Endothelial cell of umbilical vein (primary cell): Measurements from ENCODE around the gene ALAD.

Experiments
- CTCF ChIP-seq, 2 donors: IDR thresholded peaks; 1 replicate in 1 of 2; 2 replicates in 1 of 2; pipeline ENCODE4 v1.5.1; 2011; ENCODE audit warnings: low read length in 2 of 2, mild to moderate bottlenecking in 2 of 2, moderate library complexity in 2 of 2, control low read depth in 1 of 2, inconsistent platforms in 1 of 2, low read depth in 1 of 2; ENCODE audit not compliant: insufficient read depth in 1 of 2; ENCODE audit errors: extremely low read depth in 1 of 2
- EZH2 ChIP-seq: IDR thresholded peaks from 2 replicates; pipeline ENCODE4 v1.6.1; 2012; ENCODE audit warnings: borderline replicate concordance, low read depth, mild to moderate bottlenecking, moderate library complexity, low read length, inconsistent platforms; ENCODE audit not compliant: severe bottlenecking
- FOS ChIP-seq: IDR thresholded peaks from 2 replicates; pipeline ENCODE4 v1.6.1; 2011; ENCODE audit warnings: mild to moderate bottlenecking, low read length, moderate library complexity, borderline replicate concordance; ENCODE audit not compliant: insufficient read depth
- GATA2 ChIP-seq: IDR thresholded peaks from 2 replicates; pipeline ENCODE4 v1.7.0; 2011; ENCODE audit warnings: low read depth, mild to moderate bottlenecking, moderate library complexity, mixed read lengths, low read length; ENCODE audit not compliant: insufficient read length, insufficient read depth
- JUN ChIP-seq: IDR thresholded peaks from 2 replicates; pipeline ENCODE4 v1.6.1; 2011; ENCODE audit warnings: borderline replicate concordance, low read depth; ENCODE audit not compliant: insufficient read length, insufficient read depth
- MYC ChIP-seq: IDR thresholded peaks from one replicate; pipeline ENCODE4 v1.6.1; 2011; ENCODE audit warnings: mild to moderate bottlenecking, low read depth, low read length
- POLR2A ChIP-seq: IDR thresholded peaks from 2 replicates; pipeline ENCODE4 v1.6.1; 2012; ENCODE audit warnings: low read depth, mild to moderate bottlenecking, control low read depth, low read length
- POLR2AphosphoS5 ChIP-seq: IDR thresholded peaks from 2 replicates; pipeline ENCODE4 v1.6.1; 2012; ENCODE audit warnings: low read depth, mild to moderate bottlenecking, control low read depth, low read length, moderate library complexity; ENCODE audit not compliant: insufficient read depth

- TF ChIP-seq POLR2AphosphoS5 (no peak), CTCF (IDR thresholded peaks at IDR 0.05; ENCODE audit: extremely low read depth in 1 of 2, insufficient read depth in 1 of 2, low read depth in 1 of 2, low read length in 2 of 2) (no peak), POLR2A (no peak), JUN (no peak), EZH2 (no peak), GATA2 (no peak), FOS (no peak), MYC (no peak)
Observed at GRCh38 chr9:113387560-113388230, 13.4 kb downstream of the ALAD start.
